WERI-Rb-1 (cell line): ENCODE results near the gene POGZ.
"Not testable (repeated sequence)": the region's sequence is repeated elsewhere in the genome, so short reads cannot be mapped to it uniquely, and the experiment has no call there.

Experiments
- DNase-seq: peaks from one replicate; pipeline ENCODE4 v3.0.0-alpha.2; 2020
- H3K27ac ChIP-seq: fragments of 250-450 bp; sonication (Bioruptor Pico); 2 replicates; pipeline ENCODE4 v1.5.1; 2020; ENCODE audit warnings: mild to moderate bottlenecking, moderate library complexity
- H3K27me3 ChIP-seq: fragments of 250-450 bp; sonication (Bioruptor Pico); 2 replicates; pipeline ENCODE4 v1.5.1; 2021; ENCODE audit warnings: mild to moderate bottlenecking, low read depth, moderate library complexity; ENCODE audit not compliant: insufficient read depth, severe bottlenecking
- H3K36me3 ChIP-seq: fragments of 250-450 bp; sonication (Bioruptor Pico); 2 replicates; pipeline ENCODE4 v1.5.1; 2020; ENCODE audit warnings: mild to moderate bottlenecking, moderate library complexity
- H3K4me3 ChIP-seq: 2 replicates; pipeline ENCODE4 v1.5.1; 2011; ENCODE audit warnings: low read depth, mild to moderate bottlenecking, control low read depth, low read length
- H3K9me3 ChIP-seq: fragments of 250-450 bp; sonication (Bioruptor Pico); 2 replicates; pipeline ENCODE4 v1.5.1; 2021; ENCODE audit warnings: mild to moderate bottlenecking, moderate library complexity; ENCODE audit not compliant: severe bottlenecking
- CTCF ChIP-seq: IDR thresholded peaks from 2 replicates; pipeline ENCODE4 v1.5.1; 2011; ENCODE audit warnings: low read depth, mild to moderate bottlenecking, control low read depth, inconsistent platforms, low read length

The POGZ gene

DNA sequence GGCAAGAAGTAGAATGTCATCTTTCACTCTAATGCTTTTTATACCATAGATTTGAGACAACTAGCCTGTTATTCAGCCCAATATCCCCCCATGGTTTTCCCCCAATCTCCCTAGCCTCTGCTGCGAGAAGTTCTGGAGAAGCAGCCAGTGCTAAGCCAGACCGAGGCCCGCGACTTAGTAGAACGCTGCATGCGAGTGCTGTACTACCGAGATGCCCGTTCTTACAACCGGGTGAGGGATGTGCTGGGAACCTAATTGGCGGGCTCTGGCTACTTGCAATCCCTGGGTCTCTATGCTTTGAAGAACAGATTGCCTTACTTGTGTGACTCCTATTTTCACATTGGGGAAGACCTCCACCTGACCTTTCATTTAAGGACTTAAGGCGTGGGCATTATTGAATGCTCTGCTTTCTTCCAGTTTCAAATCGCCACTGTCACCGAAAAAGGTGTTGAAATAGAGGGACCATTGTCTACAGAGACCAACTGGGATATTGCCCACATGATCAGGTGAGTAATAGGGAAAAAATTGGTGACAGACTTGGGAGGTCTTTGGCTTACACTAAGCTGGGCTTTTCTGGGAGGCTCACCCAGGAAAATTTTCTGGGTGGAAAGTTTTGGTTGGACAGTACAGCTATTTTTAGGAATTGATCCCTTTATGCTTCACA lies 58.0 kb downstream of the POGZ start:
- Histone ChIP-seq H3K36me3 (peaks cover 68% of the 10 kb centered on the region), H3K27me3 (no peaks in the 10 kb centered on the region), H3K27ac (no peak overlapping the region), H3K9me3 (no peaks in the 10 kb centered on the region), H3K4me3 (no peak overlapping the region)
- TF ChIP-seq CTCF: no peak
- DNase-seq: no peak

DNA sequence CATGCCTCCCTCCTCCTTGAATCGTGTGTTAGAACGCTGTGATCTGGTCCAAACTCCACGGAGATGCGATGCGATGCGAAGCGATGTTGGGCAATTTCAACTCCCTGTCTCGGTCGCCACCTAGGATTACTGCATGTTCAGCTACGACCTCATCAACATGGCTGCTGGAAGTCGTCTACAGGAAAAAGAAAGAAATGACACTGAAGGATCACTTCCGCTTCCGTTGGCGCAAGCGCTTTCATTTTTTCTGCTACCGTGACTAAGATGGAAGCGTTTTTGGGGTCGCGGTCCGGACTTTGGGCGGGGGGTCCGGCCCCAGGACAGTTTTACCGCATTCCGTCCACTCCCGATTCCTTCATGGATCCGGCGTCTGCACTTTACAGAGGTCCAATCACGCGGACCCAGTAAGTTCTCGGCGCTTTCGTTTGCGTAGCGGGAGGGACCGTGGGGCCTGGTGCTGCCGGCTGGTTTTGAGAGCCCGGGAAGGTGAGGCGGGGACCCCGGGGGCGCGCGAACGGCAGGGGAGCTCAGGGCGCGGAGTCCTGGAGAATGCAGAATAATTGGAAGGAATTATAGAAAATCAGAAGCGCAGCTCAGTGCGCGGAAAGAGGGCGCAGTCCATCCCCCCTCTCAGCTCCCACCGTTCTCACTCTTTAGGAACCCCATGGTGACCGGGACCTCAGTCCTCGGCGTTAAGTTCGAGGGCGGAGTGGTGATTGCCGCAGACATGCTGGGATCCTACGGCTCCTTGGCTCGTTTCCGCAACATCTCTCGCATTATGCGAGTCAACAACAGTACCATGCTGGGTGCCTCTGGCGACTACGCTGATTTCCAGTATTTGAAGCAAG lies 59.7 kb downstream of the POGZ start, which contains the start of gene PSMB4:
Gene PSMB4 (plus strand): TSS at position 250 of the 848 bp plus-strand sequence. CDS start 15 bp downstream, at position 265.
- Histone ChIP-seq H3K4me3 (peak within 1 kb of the TSS; percentile 79), H3K27ac (peak within 1 kb of the TSS; percentile 81), H3K36me3 (peaks cover 51% of the 10 kb centered on the region), H3K27me3 (no peaks in the 10 kb centered on the region), H3K9me3 (peaks cover 3% of the 10 kb centered on the region)
- peak; percentile 96 for DNase-seq
- TF ChIP-seq CTCF: peak; percentile 78

GRCh38 chr1:151396265-151396664 lies 63.0 kb downstream of the POGZ start:
- H3K36me3 ChIP-seq: peaks cover 19% of the 10 kb centered on the region
- H3K9me3 ChIP-seq, H3K4me3 ChIP-seq, H3K27me3 ChIP-seq, H3K27ac ChIP-seq, DNase-seq: not testable (repeated sequence)

- H3K27ac ChIP-seq: no peak overlapping the region
- H3K36me3 ChIP-seq: no peaks in the 10 kb centered on the region
- no peak for TF ChIP-seq CTCF
- no peaks in the 10 kb centered on the region for H3K27me3 ChIP-seq
- no peak overlapping the region for H3K4me3 ChIP-seq
- peaks cover 7% of the 10 kb centered on the region for H3K9me3 ChIP-seq
- no peak for DNase-seq
These were observed 65.7 kb downstream of the POGZ start for GRCh38 chr1:151393583-151393982.

DNA sequence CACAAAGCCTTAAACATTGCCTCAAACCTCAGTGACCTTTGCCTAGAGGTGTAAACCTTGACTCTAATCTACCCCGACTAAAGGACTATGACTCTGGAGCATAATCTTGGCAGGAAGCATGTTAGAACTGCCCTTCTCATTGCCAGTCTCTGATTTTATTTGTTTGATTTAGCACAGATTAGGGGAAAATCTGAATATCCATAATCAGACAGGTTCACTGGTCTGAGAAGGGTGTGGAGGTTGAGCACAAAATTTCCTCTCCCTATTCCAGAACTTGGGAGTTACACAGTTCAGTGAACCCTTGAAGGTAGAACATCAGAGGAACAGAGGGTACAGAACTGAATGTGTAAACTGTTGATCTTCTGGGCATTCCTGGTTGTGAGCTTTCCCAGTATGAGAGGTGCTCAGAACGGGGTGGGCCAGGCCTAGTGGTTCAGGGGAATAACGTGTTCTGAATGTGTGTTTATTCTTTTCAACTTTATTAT lies 68.2 kb downstream of the POGZ start:
- no peak for DNase-seq
- no peaks in the 10 kb centered on the region for H3K27me3 ChIP-seq
- no peak overlapping the region for H3K4me3 ChIP-seq
- H3K36me3 ChIP-seq: no peaks in the 10 kb centered on the region
- no peak for TF ChIP-seq CTCF
- H3K27ac ChIP-seq: no peak overlapping the region
- peaks cover 7% of the 10 kb centered on the region for H3K9me3 ChIP-seq

DNA sequence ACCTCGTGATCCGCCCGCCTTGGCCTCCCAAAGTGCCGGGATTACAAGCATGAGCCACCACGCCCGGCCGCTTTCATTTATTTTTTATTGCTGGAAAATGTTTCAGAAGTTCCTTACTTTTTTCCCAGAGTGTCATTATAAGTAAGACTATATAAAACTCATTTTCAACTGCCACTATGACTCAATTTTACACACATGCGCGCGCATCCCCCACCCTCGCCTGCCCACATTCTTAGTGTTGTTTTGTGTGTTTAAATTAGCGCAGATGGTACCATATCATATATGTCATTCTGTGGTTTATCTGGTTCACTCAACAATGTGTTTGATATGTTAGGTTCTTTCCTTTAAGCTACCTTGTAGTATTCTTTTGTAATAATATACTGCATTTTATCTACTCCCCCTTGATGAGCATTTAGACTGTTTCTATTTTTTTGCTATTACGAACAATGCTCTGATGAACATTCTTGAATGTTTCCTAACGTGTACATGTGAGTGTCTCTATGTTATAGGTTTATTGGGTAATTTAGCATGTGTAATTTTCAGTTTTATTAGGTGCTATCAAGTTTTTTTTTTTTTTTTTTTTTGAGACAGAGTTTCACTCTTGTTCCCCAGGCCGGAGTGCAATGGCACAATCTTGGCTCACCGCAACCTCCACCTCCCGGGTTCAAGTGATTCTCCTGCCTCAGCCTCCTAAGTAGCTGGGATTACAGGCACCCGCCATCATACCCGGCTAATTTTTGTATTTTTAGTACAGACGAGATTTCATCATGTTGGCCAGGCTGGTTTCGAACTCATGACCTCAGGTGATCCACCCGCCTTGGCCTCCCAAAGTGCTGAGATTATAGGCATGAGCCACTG lies 68.8 kb downstream of the POGZ start:
- not testable (repeated sequence) for H3K4me3 ChIP-seq

More for the DNA sequence above, 68.8 kb downstream of the POGZ start:
- not testable (repeated sequence) for H3K36me3 ChIP-seq, H3K9me3 ChIP-seq, H3K27me3 ChIP-seq, H3K27ac ChIP-seq, DNase-seq
